Heart left ventricle (tissue), 13 donors: ENCODE results near the gene IKZF1.

ENCODE experiments used
- CTCF ChIP-seq, 12 donors: fragments of 200-600 bp; sonication (generic) in 4 of 12; IDR thresholded peaks; one replicate each; pipeline versions ENCODE4 v1.5.0 to v1.8.0; 2018 to 2022; ENCODE audit warnings: antibody characterized with exemption in 12 of 12, mild to moderate bottlenecking in 5 of 12
- POLR2A ChIP-seq, 2 donors: fragments of 450-650 bp; IDR thresholded peaks; one replicate each; pipeline ENCODE4 v1.6.1; 2017; ENCODE audit warnings: antibody characterized with exemption in 2 of 2, mild to moderate bottlenecking in 2 of 2, moderate library complexity in 2 of 2
- donor health status: ischemic (EF 13 %, LVEDD 7.1; RV severe dilation, severe dysfunction).
- donor health status: DM: no; HTN: yes; CAD: no.
- donor health status: DM: no; HTN: no; CAD: no.
- donor health status: ischemic (EF 25% LVEDD 6.9; RV normal size, moderate dysfunction).
- donor health status: ischemic (EF 25% LVEDD 5.7; RV mildly dilated, moderate dysfunction).
- donor health status: ischemic (EF 35%, LVEDD 5.7; RV mildly dilated, moderate dysfunction).
- donor health status: nonischemic (EF 11% LVEDD 7.7; RV severe dilation, severe dysfunction).
- donor health status: DM: yes; HTN: yes; CAD: no.
- donor health status: PGD.
- donor health status: ischemic (EF 29% LVEDD 5.4; RV normal size, mild dysfunction).
- donor health status: nonischemic (EF 23%, LVEDD 6.1; RV moderate dilation, normal function).

GRCh38 chr7:50397320-50397970 is 92.9 kb downstream of the IKZF1 start:
- TF ChIP-seq POLR2A (IDR thresholded peaks at IDR 0.05): no peak
- TF ChIP-seq CTCF (IDR thresholded peaks at IDR 0.05): no peak
